ENCODE measurements around the gene MITF.

The MITF gene

DNA sequence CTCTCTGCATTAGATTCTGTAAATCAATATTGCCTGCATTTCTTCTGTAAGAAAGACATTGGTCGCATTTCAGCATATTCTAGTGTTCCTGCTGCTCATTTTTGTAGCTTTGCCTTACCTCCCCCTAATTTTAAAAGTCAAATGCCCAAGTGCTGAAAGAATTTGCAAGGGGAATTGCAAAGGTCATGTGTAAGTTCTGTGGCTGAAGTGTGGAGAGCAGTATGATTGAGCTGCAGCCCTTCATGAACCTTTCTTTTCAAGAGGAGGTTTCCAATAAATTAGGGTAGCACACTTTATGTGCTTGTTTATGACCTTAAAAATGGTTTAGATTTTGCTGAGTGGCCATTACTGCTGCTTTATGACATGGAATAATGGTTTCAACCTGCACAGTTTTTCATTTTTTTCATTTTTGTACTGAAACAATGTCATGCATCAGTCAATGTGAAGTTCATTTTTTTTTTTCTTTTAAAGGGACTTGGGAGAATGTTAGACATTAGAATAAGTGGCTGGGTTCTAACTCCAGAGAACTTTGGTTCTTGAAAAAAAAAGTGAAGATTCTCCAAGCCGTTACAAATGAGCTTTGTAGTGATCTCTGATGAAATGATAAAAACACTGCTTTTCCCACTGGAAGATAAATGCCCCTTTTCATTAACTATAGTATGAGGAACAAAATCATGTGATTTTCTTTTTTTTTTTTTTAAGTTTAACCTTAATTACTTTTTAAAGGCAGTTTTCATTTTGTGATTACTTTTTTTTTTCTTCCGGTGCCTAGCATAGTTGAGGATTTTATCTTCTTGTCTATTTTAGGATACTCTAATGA is 99.6 kb downstream of the MITF start:
- peak; percentile 66 for DNase-seq (ENCODE audit: low spot score)

GRCh38 chr3:69842351-69842750 is 103.1 kb downstream of the MITF start:
- no peak for DNase-seq (ENCODE audit: low spot score)

- no peak for DNase-seq (ENCODE audit: low spot score)
Observed at GRCh38 chr3:69842789-69843188, 103.5 kb downstream of the MITF start.

DNA sequence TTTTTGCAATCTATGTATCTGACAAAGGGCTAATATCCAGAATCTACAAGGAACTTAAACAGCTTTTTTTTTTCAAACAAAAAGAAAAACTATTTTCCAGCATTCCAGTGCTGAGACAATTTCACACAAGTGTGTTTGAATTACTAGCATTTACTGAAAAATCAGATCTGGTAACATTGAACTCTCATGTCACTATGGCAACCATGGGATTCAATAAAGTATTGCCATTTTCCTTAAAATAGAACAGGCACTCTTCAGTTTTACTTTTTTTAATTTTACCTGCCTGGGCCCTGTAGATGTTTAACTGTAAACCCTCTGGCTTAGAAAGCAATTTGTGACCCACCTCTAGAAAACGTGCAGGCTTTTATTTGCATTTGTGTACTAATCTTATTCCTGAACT is 105.4 kb downstream of the MITF start:
- DNase-seq (ENCODE audit: low spot score): no peak

DNA sequence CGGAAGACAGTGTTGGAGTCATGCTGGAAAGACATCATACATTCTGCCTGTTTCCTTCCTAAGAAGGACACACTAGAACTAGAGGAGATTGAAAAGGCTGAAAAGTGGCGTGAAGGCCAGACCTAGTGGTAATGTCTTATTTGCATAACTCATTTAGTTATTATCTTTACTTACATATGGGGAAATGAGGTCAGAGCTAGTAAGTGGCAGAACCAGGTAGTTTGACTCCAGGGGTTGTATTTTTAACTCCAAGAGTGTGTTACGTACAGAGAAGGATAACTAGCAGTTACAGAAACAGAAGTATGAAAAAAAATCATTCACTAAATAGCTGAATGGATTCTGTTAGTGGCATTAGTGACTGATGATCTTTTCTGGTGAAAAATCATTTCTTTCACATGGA is 108.0 kb downstream of the MITF start:
- no peak for DNase-seq (ENCODE audit: low spot score)

GRCh38 chr3:69848113-69848512 is 108.8 kb downstream of the MITF start:
- no peak for DNase-seq (ENCODE audit: low spot score)

- no peak for DNase-seq (ENCODE audit: low spot score)
Observed at GRCh38 chr3:69850849-69851248, 111.6 kb downstream of the MITF start.

DNA sequence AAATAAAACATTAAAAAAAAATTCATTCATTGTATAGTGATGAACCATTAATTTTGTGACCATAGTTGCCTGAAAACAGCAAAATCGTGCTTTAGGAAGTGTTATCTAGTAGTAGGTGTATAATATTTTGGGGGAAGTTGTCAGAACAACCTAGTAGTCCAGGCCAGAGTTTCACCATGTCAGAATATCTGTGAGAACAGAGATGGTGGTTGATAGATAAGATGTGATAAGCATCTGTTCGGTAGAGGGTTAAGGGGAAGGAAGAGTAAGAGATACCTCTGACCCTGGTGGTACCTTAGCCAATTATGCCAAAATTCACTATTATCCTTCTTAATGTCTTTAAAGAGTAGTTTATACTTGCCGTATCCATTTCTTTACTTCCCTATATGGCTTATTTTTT is 113.8 kb downstream of the MITF start:
- DNase-seq (ENCODE audit: low spot score): no peak

DNA sequence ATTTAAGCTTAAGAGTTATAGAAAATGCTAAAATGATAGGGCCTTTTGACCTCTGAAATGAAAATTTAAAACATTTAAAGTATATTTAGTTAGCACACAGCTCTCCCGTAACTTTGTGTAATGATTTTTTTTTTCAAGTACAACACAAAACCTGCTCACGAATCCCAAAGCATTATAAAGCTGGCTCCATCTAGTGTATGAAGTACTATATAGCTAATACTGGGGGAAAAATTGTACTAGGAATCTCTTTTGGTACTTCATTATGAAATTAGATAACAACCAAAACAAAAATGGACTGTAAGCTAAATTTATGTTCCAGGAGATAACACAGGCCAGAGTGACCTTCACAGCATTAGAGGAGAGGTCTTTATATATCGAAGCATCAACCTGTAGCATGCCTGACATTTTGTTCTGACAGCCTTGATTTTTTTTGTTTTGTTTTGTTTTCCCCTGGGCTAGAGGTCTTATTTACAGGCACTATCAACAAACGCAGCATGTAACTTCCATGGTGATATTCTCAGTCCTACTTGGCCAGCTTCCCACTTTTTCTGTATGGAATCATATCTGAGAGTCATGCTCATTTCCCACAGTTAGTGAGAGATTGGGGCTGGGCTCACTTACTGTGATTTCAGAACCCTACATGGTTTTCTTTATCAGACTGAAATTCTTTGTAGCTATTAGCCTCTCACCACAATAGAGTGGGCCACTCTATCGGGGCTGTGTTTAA is 116.3 kb downstream of the MITF start:
- no peak for DNase-seq (ENCODE audit: low spot score)

DNA sequence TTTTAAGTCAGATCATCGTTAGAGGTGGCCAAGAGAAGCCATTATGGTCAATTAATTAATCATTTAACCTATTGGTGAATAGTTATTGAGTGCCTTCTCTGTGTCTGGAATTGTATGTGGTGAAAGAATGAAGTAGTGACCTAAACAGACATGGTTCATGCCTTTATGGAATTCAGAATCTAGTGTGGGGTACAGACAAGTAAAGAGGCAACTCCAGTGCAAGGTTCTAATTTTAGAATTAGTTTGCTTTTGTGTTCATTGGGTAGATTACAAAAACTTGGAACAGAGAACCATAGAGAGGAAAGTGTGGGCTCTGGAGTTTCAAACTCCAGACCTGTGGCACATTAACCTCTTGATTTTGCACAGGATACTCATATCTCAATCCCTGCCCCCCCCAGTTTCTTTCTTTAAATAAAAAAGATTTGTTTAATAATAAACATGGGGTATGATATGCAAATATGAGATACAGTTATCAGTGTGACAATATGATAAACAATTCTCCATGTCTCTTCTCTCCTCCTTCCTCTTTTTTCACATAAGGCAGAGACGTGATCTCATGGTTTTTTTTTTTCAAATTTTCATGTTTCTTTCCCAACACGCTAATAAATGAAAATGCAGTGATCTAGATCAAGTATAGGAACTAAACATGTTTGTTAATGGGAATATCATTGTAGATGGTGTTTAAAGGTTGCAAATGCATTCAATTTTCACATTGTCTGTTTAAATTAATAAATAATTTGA is 117.9 kb downstream of the MITF start:
- DNase-seq (ENCODE audit: low spot score): no peak

GRCh38 chr3:69861556-69861955 is 122.3 kb downstream of the MITF start:
- peak; percentile 86 for DNase-seq (ENCODE audit: low spot score)

DNA sequence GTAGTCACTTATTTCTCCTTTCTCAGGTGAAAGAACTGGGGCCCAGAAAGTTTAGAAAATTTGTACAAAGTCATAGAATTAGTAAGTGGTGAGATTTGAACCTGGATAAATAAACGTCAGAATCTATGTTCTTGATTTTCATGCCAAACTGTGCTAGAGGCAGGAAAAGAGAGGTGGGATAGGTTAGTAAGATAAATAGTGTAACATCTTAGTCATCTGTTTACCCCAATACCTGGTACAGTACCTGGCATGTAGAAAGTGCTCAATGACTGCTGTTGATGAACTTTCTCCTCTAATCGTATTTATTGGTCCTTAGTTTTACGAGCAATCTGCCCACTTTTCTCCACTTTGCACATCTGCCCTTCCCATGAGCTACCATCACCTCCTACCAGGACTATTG is 124.9 kb downstream of the MITF start:
- DNase-seq (ENCODE audit: low spot score): no peak

DNA sequence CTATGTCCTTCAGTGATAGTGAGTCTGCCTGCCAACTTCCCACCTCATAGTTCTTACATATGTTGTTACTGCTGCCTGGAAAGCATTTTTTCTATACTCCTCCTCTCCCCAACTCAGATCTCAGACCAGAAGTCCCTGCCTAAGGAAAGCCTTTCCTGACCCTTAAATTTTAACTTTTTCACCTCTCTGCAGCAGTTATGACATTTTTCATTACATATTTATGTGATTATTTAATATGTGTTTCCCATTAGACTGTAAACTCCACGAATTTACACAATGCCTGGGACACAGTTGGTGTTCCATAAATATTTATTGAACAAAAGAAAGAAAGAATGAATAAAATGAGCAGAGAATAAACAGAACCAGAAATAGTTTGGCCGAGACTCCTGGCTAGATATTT is 125.5 kb downstream of the MITF start:
- no peak for DNase-seq (ENCODE audit: low spot score)

DNA sequence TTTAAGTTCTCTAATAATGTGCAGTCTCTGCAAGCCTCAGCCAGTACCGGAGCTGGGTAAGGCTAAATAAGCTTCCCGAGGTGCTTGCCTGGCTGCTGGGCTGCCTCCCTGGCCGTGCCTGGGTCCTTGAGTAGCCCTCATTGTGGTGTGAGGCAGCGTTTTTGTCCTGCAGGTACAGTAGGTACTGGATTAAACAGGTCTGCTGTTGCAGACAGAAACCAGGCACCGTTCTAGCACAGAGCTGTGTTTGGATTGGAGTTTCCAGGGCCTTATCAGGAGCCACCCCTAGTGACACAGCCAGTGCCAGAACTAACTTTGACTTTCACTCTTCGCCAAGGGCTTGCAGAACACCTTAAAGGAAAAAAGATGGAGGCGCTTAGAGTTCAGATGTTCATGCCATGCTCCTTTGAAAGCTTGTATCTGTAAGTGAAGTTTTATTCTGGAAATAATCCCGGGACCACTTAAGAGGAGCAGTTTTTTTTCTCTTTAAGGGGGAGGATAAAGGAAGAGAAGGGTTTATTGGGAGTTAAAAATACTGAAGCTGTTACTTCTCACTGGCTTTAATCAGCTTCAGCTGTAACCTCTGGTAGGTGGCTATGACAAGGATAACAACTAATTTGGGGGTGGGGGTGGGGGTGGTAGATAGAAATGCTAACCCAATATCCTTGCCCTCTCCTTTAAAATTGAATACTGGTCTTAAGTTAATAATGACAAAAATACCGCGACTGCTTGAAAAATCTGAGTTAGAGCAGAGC is 126.8 kb downstream of the MITF start:
- DNase-seq (ENCODE audit: low spot score): no peak

DNA sequence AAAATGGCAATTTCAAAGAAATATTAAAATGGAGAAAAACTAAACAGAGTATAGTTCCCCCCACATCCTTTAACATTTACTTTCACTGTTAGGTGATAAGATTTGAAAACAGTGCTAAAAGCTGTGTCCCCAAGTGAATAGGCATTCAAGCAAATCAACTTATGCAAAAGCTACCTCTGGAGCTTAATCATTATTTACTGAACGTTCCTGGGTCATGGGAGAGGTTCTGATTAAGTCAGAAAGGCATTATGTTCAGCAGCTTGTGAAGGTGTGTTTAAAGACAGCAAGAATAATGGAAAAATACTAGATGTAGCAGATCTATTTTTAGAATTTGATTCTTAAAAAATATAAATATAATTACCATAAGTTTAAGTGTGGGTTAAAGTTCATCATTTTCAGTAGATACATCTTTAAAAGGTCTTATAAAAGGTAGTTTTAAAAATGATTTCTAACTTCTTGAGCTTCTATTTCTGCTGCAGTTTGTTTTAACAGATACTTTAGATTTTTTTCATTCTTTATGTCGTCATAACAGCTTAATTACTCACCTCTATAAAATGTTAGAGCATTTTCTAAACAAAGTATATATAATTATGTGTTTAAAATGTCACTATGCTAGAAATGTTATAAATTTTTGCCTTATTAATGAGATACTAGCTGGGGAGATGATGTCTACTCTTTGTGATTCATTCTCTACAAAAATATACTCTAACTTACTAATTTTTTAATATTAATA is 127.9 kb downstream of the MITF start:
- DNase-seq (ENCODE audit: low spot score): no peak

GRCh38 chr3:69867941-69868505 is 128.8 kb downstream of the MITF start:
- DNase-seq (ENCODE audit: low spot score): no peak

GRCh38 chr3:69868841-69869420 is 129.7 kb downstream of the MITF start:
- no peak for DNase-seq (ENCODE audit: low spot score)

- DNase-seq (ENCODE audit: low spot score): no peak
Observed at GRCh38 chr3:69869643-69870042, 130.4 kb downstream of the MITF start.

DNA sequence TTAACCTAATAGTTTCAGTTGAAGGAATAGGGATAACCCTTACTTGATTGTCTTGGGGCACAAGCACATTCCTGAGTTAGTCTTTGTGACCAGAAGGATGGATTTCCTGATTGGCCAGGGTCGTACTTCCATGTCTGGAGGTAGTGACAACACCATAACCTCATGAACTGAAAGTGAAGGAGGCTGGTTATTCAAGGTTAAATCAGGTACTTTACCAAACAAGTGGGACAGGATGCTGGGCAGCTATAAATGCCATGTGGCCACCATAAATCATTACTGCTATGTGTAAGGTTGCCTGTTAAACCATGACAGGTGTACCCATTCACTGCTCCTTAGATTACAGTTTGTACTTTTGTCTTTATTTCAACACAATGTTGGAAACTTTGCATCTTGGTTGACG is 132.0 kb downstream of the MITF start:
- no peak for DNase-seq (ENCODE audit: low spot score)

DNA sequence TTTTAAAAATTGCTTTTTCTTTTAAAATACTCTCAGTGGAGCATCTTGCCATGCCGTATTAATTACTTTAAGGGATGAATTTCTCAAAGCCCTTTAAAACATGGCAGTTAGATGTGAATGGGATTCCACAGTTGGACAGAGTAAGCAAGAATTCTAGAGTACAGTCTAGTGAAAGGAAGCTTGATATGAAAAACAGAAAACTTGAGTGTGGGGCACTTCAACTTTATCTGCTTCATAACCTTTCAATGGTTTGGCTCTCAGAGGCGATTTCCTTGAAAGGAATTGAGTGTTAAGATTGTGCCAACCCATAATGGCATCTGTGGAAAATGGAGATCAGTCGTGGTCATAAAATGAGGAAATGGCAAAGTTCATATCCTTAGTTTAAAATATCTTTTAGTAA is 132.6 kb downstream of the MITF start:
- DNase-seq (ENCODE audit: low spot score): no peak
